Loucy (cell line): ENCODE data around the gene SETD2.

Source experiments
- CTCF ChIP-seq: fragments of 200-600 bp; sonication (generic); conservative IDR thresholded peaks from 2 replicates; pipeline ENCODE4 v1.5.1; 2014; ENCODE audit warnings: mild to moderate bottlenecking, antibody characterized with exemption, low read length
- EZH2phosphoT487 ChIP-seq: fragments of 200-600 bp; IDR thresholded peaks from 2 replicates; pipeline ENCODE4 v1.6.1; 2018; ENCODE audit warnings: antibody characterized with exemption, mild to moderate bottlenecking, moderate library complexity, borderline replicate concordance

DNA sequence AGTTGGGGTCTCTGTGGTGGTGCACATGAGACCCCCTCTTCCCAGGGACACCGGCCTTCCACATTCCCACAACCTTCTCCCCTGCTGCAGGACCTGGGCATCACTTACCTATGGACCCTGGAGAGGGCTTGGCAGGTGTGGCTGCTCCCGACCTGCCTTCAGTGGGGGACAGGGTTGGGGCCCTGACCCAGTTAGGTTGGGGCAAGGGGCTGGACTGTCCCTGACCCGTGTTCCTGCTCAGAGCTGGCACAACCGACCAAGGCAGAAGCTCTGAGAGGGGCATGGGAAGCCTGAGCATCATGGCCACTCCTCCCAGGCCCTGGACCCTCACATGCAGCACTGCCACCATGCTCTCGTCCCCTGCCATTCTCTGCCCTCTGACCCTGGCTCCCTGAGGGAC is 178.3 kb downstream of the SETD2 start:
- TF ChIP-seq EZH2phosphoT487 (no peak), CTCF (no peak)
